Measurements from ENCODE around the gene ZNF341. TPM values are rescaled to one million over a fixed set of nuclear protein-coding genes. Genes with fewer than 3 reads are reported as not detected.

The ZNF341 gene
- total RNA-seq, 4 donors from 2014 or later: 1.7 to 4.4 (median 2.9) TPM

DNA sequence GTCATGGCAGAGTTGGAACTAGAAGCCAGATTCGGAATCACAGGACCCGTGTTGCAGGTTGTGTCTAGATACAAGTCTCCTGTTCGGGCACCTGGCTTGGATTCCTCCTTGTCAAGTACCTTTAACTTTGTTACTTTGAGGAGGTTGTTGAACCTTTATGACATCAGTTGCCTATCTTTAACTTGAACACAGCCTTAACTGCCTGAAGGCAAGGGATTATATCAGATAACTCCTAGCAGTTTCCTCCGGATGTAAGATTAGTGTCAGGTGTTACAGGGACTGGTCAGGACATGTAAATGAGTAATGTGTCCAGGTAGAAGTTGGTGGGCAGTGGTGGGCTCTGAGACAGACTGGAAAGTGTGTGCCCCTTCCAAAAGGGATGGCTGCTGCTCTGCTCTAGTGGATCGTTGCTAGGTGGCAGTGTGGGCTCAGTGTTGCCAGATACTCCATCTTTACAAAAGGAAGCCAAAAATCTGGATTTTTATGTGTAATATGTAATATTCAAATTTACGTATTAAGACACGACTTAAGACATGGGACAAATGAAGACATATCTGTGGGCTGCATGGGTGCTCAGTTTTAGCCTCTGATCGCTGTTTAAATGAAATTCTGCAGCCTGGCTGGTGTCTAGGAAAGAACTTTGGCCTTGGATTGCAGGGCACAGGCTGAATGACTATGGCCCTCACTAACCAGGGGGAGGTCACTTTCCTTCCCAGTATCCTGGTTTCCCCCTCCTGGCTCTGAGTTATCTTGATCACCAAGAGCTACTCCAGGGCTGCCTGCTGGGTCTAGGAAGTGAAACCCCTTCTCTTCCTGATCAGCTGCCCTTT is 106.5 kb downstream of the ZNF341 start:
- Histone ChIP-seq H3K9me3 (no peaks in the 10 kb centered on the region), H3K4me1 (peaks cover 0 to 93% (median 41%) of the 10 kb centered on the region in 3 donors), H3K27me3 (no peaks in the 10 kb centered on the region), H3K27ac (no peak overlapping the region), H3K36me3 (no peaks in the 10 kb centered on the region), H3K4me3 (no peak overlapping the region)
- ATAC-seq: no peak
- no peak for TF ChIP-seq POLR2A (IDR thresholded peaks at IDR 0.05)
- TF ChIP-seq CTCF (IDR thresholded peaks at IDR 0.05): no peak
- TF ChIP-seq POLR2AphosphoS5 (IDR thresholded peaks at IDR 0.05): no peak
- no peak for TF ChIP-seq EP300 (IDR thresholded peaks at IDR 0.05)
- WGBS, 2 donors (ENCODE audit: low coverage in 1 of 2): 84 to 91% methylated on average over 8 of the region's 8 CpGs

GRCh38 chr20:33839591-33839990 is 107.8 kb downstream of the ZNF341 start:
- TF ChIP-seq POLR2AphosphoS5 (IDR thresholded peaks at IDR 0.05) (no peak), POLR2A (IDR thresholded peaks at IDR 0.05) (no peak), CTCF (IDR thresholded peaks at IDR 0.05) (no peak), EP300 (IDR thresholded peaks at IDR 0.05) (no peak)

DNA sequence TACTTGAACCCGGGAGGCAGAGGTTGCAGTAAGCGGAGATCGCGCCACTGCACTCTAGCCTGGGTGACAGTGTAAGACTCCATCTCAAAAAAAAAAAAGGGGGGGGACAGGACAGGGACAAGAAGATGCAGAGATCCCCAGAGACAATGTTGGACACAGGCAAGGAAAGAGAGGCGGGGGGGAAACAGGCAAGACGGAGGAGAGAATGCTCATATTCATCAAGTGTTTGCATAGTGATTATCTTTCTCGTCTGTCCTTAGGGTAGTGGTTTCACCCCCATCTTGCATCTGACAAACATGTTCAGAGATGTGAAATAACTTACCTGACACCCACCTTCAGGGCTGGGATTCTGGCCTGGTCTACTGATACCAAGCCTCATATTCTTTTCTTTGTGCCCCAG is 108.4 kb downstream of the ZNF341 start:
- no peaks in the 10 kb centered on the region for H3K9me3 ChIP-seq
- H3K4me1 ChIP-seq: peaks cover 0 to 97% (median 39%) of the 10 kb centered on the region in 3 donors
- H3K36me3 ChIP-seq: no peaks in the 10 kb centered on the region
- no peaks in the 10 kb centered on the region for H3K27me3 ChIP-seq
- no peak overlapping the region for H3K27ac ChIP-seq
- ATAC-seq: no peak
- TF ChIP-seq EP300 (IDR thresholded peaks at IDR 0.05) (no peak), CTCF (IDR thresholded peaks at IDR 0.05) (no peak), POLR2A (IDR thresholded peaks at IDR 0.05) (no peak), POLR2AphosphoS5 (IDR thresholded peaks at IDR 0.05) (no peak)
- no peak overlapping the region for H3K4me3 ChIP-seq
- 73 to 75% methylated on average over 3 of the region's 7 CpGs for WGBS, 2 donors (ENCODE audit: low coverage in 1 of 2)

More at GRCh38 chr20:33839591-33839990, 107.8 kb downstream of the ZNF341 start:
- no peak for ATAC-seq
- Histone ChIP-seq H3K27ac (no peak overlapping the region), H3K9me3 (no peaks in the 10 kb centered on the region), H3K4me1 (peaks cover 0 to 93% (median 39%) of the 10 kb centered on the region in 3 donors), H3K4me3 (no peak overlapping the region), H3K27me3 (no peaks in the 10 kb centered on the region), H3K36me3 (no peaks in the 10 kb centered on the region)
- WGBS, 2 donors (ENCODE audit: low coverage in 1 of 2): 58% methylated on average over 3 of the region's 3 CpGs; no CpG with 5 or more reads in 1 of the 2 donors

DNA sequence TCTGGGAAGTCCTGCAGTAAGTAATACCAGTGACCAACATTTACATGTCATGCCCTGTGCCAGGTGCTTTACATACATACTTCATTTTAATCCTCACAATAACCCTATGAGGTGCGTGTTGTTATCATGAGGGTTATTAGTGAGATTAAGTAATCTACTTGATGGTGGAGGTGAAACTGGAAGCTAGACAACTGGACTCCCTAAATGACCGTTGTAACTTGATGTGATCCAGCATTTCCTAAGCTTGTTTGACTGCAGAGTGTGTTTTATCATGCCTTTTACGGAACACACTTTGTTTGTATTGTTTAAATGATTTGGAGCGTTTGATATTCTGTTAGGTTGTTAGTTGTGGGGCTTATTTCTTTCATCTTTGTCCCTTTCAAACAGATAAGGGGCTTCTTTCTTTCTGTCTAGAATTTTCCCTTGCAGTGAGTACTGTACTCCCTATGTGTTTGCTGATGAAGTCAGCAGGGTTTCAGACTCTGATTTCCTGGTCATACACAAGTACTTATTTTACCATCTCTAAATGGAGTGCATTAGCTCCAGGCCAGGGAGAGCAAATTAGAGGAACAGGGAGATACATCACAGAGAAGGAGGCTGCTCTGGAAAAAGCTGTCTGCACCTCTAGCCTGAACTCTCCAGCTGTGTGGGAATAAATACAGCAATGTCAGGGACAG is 109.1 kb downstream of the ZNF341 start:
- Histone ChIP-seq H3K4me3 (no peak overlapping the region), H3K36me3 (no peaks in the 10 kb centered on the region), H3K9me3 (no peaks in the 10 kb centered on the region), H3K27ac (no peak overlapping the region), H3K27me3 (no peaks in the 10 kb centered on the region), H3K4me1 (peaks cover 0 to 98% (median 35%) of the 10 kb centered on the region in 3 donors)
- TF ChIP-seq EP300 (IDR thresholded peaks at IDR 0.05): no peak
- no peak for TF ChIP-seq CTCF (IDR thresholded peaks at IDR 0.05)
- no peak for TF ChIP-seq POLR2A (IDR thresholded peaks at IDR 0.05)
- no peak for TF ChIP-seq POLR2AphosphoS5 (IDR thresholded peaks at IDR 0.05)
- ATAC-seq: no peak
- WGBS, 2 donors (ENCODE audit: low coverage in 1 of 2): 32 to 56% methylated on average over 3 to 4 of the region's 4 CpGs
